HG03378 (cell line): ENCODE data around the gene GPC6.

ENCODE experiments used
- ATAC-seq: cut with Tn5 transposase; IDR thresholded peaks from one replicate; pipeline ENCODE4 v1.9.1; 2021; ENCODE audit warnings: mild to moderate bottlenecking, moderate library complexity; ENCODE audit not compliant: unreplicated experiment

GPC6 gene

DNA sequence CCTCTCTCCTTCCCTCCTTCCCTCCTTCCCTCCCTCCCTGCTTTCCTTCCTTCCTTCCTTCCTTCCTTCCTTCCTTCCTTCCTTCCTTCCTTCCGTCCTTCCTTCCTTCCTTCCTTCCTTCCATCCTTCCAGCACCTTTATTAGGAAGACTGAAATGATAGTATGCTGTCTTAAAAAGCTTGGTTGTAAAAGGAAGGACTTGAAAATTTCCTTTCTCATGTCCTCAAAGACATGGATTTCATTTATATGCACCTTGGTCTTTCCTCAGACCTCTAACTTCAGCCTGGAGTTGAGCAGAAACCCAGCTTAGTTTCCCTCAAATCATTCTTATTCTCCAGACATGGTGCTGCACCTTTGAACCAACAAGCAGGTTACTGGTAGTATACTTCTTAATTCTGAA, 141.7 kb downstream of the GPC6 start:
- no peak for ATAC-seq

DNA sequence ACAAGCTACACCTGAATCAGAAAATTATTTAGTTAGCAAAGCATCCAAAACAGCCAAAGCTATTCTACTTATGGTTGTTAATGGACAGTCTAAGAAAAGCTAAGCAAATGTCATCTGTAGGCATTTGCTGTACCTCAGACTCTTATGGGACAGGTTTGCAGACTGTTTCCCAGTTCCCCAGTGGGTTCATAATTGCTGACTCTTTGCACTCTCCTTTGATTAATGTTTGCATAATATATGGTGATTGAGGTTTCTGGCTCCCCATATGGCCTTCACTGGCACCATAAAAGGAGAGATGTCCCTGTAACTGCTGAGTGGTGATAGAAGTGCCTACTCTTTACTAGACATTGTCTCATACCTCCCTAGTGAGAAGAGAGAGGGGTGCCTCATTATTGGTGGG, 142.1 kb downstream of the GPC6 start:
- ATAC-seq: no peak

DNA sequence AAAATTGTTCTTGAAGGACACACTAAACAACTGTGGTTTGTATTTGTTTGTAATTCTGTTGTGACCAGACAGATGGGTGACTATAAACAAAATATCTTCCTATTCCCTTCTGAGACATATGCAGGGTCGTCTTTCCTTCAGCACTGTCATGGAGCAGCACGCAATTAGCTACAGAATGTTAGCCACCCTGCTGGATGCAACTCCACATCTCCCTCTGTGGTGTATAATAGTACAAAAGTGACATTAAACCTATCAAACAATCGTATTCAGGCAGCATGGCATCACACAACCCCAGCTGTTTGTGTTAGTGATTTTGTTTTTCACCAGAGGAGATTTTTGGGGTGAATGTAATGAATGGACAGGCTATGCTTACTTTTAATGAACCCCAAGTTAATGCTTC, 146.2 kb downstream of the GPC6 start:
- no peak for ATAC-seq

DNA sequence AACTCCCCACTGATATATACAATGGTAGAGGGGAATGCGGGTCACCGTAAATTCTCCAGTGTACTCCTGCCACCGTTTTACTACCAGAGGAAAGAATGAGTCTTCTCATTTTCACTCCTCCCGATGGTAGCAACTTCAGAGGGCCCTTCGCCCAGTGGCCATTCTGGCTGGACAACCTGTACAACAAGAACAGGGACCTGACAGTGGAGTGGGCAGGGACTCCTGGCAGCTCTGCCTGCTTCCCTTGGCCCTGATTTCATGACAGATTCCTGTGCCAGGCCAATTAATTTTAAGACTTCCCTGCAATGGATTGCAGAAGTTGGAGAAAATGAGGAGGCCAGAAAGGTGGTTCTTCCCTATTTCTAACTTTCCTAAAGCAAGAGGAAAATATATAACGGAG, 148.9 kb downstream of the GPC6 start:
- ATAC-seq: no peak

DNA sequence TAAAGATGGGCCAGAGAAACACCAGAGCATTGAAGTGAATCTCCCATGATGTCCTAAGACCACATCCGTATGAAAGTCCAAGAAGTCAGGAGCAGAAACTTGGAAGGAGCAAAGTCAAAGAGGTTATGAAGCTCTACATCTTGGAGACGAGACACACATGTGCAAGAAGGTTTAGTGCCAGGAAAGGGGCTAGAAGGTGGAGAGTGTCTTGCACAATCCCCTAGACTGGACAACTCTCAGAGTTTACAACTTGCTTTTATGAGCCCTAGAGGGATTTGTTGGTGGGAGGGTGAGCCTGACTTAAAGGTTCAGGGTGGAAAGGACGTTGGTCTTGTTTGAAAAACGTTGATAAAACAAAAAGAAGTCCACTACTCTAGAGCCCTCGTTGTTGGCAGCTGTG, 150.6 kb downstream of the GPC6 start:
- ATAC-seq: no peak

- ATAC-seq: no peak
These were observed 151.6 kb downstream of the GPC6 start for GRCh38 chr13:93378184-93378583.

GRCh38 chr13:93386116-93386515, 159.5 kb downstream of the GPC6 start:
- ATAC-seq: no peak

GRCh38 chr13:93388701-93389100, 162.1 kb downstream of the GPC6 start:
- ATAC-seq: no peak

DNA sequence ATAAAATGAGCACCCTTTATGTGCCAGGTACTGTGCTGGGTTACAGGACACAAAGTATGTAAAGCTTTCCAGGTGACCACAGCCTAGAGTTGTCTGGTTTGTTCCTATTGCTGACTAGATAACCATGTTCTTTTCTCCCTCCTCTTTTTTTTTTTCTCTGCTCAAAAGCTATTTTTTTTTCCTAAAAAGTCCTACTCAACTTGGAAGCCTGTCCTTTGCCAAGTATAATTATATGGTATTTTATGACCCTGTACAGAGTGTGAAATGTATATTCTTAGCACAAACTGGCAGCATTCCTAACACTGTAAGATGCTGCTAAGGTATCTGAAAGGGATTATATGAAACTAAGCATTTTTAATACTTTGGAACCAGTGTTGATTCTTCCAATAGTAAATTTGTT, 171.0 kb downstream of the GPC6 start:
- ATAC-seq: no peak

DNA sequence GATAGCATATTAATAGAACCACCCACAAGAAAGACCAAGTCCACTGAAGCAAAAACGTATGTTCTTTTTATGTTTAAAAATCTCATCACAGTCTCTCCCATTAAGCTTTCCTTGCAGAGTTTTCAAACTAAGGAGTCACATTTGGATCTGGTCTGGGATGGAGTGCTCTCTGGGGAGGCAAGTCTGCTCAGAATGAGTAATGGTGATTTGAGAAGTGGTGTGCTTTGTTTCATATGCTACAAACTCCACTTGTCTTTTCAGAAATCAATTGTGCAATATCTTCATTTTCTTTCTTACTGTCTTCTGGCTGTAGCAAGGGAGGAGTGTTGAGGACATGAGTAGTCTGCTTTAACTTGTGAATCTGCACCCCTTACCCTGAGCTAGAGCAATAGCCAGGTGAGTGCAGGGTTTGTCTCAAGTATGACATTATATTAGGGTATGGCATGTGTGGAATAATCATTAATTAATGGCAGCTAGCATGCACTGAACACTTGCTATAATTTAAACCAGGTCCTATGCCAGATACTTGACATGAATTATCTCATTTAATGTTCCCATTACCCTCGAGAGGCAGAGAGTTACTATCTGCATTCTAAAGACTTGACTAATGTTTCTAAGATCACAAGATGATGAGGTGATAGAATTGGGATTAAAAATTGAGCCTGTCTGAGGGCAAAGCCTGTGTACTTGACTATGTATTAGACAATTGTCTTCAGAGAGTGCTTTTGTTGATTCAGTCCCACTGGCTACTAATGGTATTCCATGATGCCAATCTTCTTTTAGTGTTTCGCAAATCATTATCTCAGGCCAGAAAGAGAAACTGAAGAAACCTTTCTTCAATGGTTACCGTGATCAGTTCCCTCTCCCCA, 171.8 kb downstream of the GPC6 start:
- no peak for ATAC-seq

DNA sequence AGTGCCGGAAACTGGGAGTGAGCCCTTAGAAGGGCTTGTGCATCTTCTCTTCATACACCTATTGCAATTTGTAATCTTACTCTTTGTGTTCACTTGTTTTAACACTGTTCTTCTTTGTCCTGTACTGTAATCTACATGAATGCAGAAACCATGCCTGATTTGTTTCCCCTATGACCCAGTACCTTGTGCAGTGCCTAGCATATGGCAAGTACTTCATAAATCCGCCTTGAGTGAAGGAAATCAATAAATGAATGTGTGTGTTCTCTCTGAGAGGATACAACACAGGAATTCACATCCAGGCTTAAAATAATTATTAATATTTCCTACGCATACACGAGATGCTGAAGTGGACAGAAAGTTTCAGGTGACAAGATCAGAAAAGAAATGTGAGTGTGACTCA, 172.6 kb downstream of the GPC6 start:
- ATAC-seq: no peak

- ATAC-seq: no peak
These were observed 179.5 kb downstream of the GPC6 start for GRCh38 chr13:93406136-93406535.

DNA sequence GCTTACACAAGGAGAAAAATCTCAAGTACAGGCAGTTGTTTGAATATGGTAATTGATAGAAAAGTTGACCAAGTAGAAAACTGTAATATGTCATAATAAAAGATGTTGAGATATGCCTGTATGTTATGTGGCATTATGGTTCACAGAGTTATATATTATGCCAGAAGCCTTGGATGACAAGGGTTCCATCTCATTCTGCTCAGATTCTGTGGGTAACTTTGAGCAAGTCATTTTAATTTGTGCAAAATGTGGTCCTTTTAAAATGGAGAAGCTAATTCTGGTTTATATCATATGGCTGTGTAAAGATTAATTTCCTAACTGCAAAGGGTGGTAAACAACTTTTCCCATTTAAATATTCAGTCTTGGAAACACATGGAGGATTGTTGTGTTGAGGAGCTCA, 180.9 kb downstream of the GPC6 start:
- ATAC-seq: no peak

DNA sequence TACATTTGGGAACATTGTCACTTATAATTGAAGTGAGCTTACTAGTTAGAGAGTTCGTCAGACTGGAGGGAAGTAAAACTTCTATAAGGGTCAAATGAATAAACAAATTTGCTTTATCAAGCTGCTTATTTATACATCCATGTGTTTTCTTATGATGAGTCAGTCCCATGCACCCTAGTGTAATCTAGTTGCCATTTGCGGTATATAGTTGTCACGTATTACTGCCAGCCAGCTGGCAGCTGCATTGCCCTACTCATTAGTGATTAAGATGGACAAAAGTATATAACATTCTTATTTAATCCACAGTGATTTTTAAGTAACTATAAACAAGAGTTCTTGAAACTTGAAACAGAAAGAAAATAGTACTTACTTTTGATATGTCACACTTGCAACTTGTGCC, 182.4 kb downstream of the GPC6 start:
- ATAC-seq: no peak

GRCh38 chr13:93409816-93410215, 183.2 kb downstream of the GPC6 start:
- no peak for ATAC-seq

DNA sequence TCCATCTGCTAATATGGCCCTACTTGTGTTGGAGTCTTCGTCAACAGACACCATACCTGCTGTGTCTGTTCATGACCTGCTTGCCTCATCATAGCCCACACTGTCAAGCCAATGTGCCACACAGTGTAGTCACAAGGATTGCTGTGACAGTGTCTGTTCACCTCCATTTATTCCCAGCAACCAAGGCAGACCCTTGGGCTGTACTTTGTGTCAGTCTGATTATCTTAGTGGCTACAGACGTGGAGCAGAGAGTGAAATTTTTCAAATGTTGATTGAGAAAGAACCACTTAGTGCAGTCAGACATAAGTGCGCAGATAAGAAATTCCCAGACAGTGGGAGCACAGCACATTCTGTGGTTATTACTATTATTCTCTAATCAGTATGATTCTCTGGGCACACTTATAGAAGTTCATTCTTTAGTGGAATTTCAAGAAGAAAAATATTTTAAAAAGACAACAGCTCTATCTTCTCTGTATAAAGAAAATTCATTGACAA, 184.6 kb downstream of the GPC6 start:
- no peak for ATAC-seq

GRCh38 chr13:93412676-93413075, 186.1 kb downstream of the GPC6 start:
- no peak for ATAC-seq

- ATAC-seq: no peak
These were observed 187.5 kb downstream of the GPC6 start for GRCh38 chr13:93413972-93414717.

DNA sequence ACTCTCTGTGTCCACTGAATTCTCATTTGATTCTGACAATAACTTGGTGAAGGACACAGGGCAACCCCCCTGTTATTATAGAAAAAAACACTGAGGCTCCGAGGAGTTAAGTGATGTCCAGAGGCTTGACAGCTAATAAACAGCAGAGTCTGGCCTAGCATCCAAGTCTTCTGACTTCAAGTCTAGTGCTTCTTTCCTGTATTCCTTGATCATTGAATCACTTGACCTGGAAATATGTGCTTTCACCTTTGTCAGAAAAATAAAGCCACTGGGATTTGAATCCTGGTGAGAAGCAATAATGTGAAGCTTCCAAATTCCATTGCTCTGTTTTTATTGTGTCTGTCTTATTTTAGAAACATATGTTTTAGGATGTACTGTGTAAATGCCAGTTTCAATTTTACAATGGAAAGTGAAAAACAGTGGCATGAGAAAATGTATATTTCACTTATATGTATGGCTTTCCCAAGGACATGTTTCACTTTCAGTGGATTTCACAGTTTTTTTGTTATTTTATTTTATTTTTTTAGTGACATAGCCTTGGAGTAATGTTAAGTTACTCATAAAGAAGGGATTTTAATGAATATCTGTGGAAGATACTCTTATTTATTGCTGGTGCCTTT, 190.2 kb downstream of the GPC6 start:
- ATAC-seq: no peak

- no peak for ATAC-seq
These were observed 191.8 kb downstream of the GPC6 start for GRCh38 chr13:93418398-93418797.

DNA sequence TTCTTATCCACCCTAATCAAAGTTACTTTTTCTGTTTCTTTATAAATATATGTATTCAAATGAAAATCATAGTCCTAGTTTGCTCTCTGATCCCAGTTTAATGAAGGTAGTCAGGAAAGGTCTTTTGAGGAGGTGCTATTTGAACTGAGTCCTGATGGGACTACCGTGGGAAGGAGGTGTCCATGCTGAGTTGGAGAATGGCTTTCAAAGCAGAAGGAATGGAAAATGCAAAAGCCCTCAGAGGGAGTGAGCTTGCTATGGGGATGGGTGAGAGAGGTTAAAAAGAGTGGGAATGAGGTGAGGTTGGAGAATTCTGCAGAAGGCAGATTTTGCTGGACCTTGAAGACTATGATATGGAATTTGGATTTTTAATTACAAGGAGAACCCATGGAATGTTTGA, 193.6 kb downstream of the GPC6 start:
- no peak for ATAC-seq

GRCh38 chr13:93420887-93421286, 194.3 kb downstream of the GPC6 start:
- no peak for ATAC-seq
